ENCODE measurements around the gene CCDC88C. TPM values are rescaled to one million over a fixed set of nuclear protein-coding genes. Genes with fewer than 3 reads are reported as not detected.

Gene CCDC88C
- total RNA-seq, 1 experiment from 2014 or later = 19.7 TPM

- no peaks in the 10 kb centered on the region for H3K9me2 ChIP-seq (replicated peaks; ENCODE audit: low read length)
- H3K9me3 ChIP-seq (ENCODE audit: low read length) = no peaks in the 10 kb centered on the region
- no peak overlapping the region for H3K9ac ChIP-seq (ENCODE audit: low read length)
- H3K4me1 ChIP-seq (ENCODE audit: insufficient read depth, low read length) = peaks cover 25% of the 10 kb centered on the region
- no peaks in the 10 kb centered on the region for H3F3A ChIP-seq (ENCODE audit: low read length, unreplicated experiment)
- no peak for TF ChIP-seq EZH2phosphoT487 (IDR thresholded peaks at IDR 0.05; ENCODE audit: borderline replicate concordance, low read length)
- no peak for TF ChIP-seq EZH2 (IDR thresholded peaks at IDR 0.05; ENCODE audit: low read length, unreplicated experiment)
- no peak for TF ChIP-seq CTCF (conservative IDR thresholded peaks at IDR 0.05; ENCODE audit: low read depth, low read length)
- H3K4me3 ChIP-seq (ENCODE audit: low read length) = no peak overlapping the region
- peak overlapping the region; percentile 70 for H3K27ac ChIP-seq (ENCODE audit: low read length)
- BruUV-seq (replicated peaks) = no TSS peak
- ATAC-seq (peak; percentile 65), DNase-seq (peak; percentile 54)
- H3K27me3 ChIP-seq (ENCODE audit: low read length) = no peaks in the 10 kb centered on the region
- intact Hi-C loops (cut with micrococcal nuclease) = loop anchor here (1.0 to 2.0 kb wide), 2 partner anchors 15 to 240 kb away; partner anchors contain the start of gene RPS6KA5
- H3K79me2 ChIP-seq (ENCODE audit: low read length) = no peaks in the 10 kb centered on the region
- peak overlapping the region; percentile 60 for H3K4me2 ChIP-seq (ENCODE audit: low read length)
- H2AFZ ChIP-seq (ENCODE audit: low read length) = no peak overlapping the region
- POLR2A ChIA-PET (ENCODE audit: unreplicated experiment) = no interaction called here
- H4K20me1 ChIP-seq (ENCODE audit: low read length) = no peaks in the 10 kb centered on the region
- CTCF ChIA-PET = interaction anchor here (1.1 kb wide), 1 partner anchor 124 kb away, joined by 3 read pairs; no protein-coding TSS in a partner anchor
- H3K36me3 ChIP-seq (ENCODE audit: low read depth, low read length) = peaks cover 19% of the 10 kb centered on the region; the same call in 1 of the 2 replicates
Observed at GRCh38 chr14:91300957-91301356, 116.7 kb downstream of the CCDC88C start.

- no peak overlapping the region for H2AFZ ChIP-seq (ENCODE audit: low read length)
- no peaks in the 10 kb centered on the region for H3K9me2 ChIP-seq (replicated peaks; ENCODE audit: low read length)
- ATAC-seq = peak; percentile 95
- 0 out of 2 replicates have a peak overlapping the region, but pooled peaks have one; percentile 21 for H3K9ac ChIP-seq (ENCODE audit: low read length)
- peak; percentile 86 for DNase-seq
- intact Hi-C loops (cut with micrococcal nuclease) = loop anchor here (1.0 to 2.0 kb wide), 2 partner anchors 14 to 240 kb away; partner anchors contain the start of gene RPS6KA5
- no peaks in the 10 kb centered on the region for H3K9me3 ChIP-seq (ENCODE audit: low read length)
- peak overlapping the region; percentile 70 for H3K27ac ChIP-seq (ENCODE audit: low read length)
- no peak for TF ChIP-seq EZH2phosphoT487 (IDR thresholded peaks at IDR 0.05; ENCODE audit: borderline replicate concordance, low read length)
- peak overlapping the region; percentile 60 for H3K4me2 ChIP-seq (ENCODE audit: low read length)
- ChIA-PET POLR2A (ENCODE audit: unreplicated experiment) (interaction anchor here (0.6 kb wide), 1 partner anchor 240 kb away, joined by 4 read pairs; no protein-coding TSS in a partner anchor), CTCF (interaction anchor here (0.6 to 1.1 kb wide), 2 partner anchors 14 to 123 kb away, joined by 3 read pairs; no protein-coding TSS in a partner anchor)
- H3K4me1 ChIP-seq (ENCODE audit: insufficient read depth, low read length) = peaks cover 25% of the 10 kb centered on the region
- no peaks in the 10 kb centered on the region for H4K20me1 ChIP-seq (ENCODE audit: low read length)
- H3K4me3 ChIP-seq (ENCODE audit: low read length) = no peak overlapping the region
- no peaks in the 10 kb centered on the region for H3F3A ChIP-seq (ENCODE audit: low read length, unreplicated experiment)
- peaks cover 15% of the 10 kb centered on the region; the same call in 1 of the 2 replicates for H3K36me3 ChIP-seq (ENCODE audit: low read depth, low read length)
- no TSS peak for BruUV-seq (replicated peaks)
- H3K27me3 ChIP-seq (ENCODE audit: low read length) = no peaks in the 10 kb centered on the region
- no peaks in the 10 kb centered on the region for H3K79me2 ChIP-seq (ENCODE audit: low read length)
Observed at GRCh38 chr14:91300283-91300895, 117.2 kb downstream of the CCDC88C start.

GRCh38 chr14:91299121-91300115 is 118.2 kb downstream of the CCDC88C start:
- peak; percentile 53 for DNase-seq

More at GRCh38 chr14:91299121-91300115, 118.2 kb downstream of the CCDC88C start:
- Histone ChIP-seq H3F3A (ENCODE audit: low read length, unreplicated experiment) (no peaks in the 10 kb centered on the region), H3K27ac (ENCODE audit: low read length) (peak overlapping the region; percentile 70), H3K4me2 (ENCODE audit: low read length) (peak overlapping the region; percentile 60), H3K4me1 (ENCODE audit: insufficient read depth, low read length) (peaks cover 25% of the 10 kb centered on the region), H2AFZ (ENCODE audit: low read length) (no peak overlapping the region), H3K9ac (ENCODE audit: low read length) (peak overlapping the region; percentile 21; the same call in 1 of the 2 replicates), H3K79me2 (ENCODE audit: low read length) (no peaks in the 10 kb centered on the region), H3K4me3 (ENCODE audit: low read length) (no peak overlapping the region), H4K20me1 (ENCODE audit: low read length) (no peaks in the 10 kb centered on the region), H3K9me2 (replicated peaks; ENCODE audit: low read length) (no peaks in the 10 kb centered on the region), H3K9me3 (ENCODE audit: low read length) (no peaks in the 10 kb centered on the region), H3K36me3 (ENCODE audit: low read depth, low read length) (peaks cover 12% of the 10 kb centered on the region; the same call in 1 of the 2 replicates), H3K27me3 (ENCODE audit: low read length) (no peaks in the 10 kb centered on the region)
- CTCF ChIA-PET = interaction anchor here (0.6 to 1.1 kb wide), 2 partner anchors 13 to 122 kb away, joined by 3 read pairs; no protein-coding TSS in a partner anchor
- TF ChIP-seq CTCF (conservative IDR thresholded peaks at IDR 0.05; ENCODE audit: low read depth, low read length) (no peak), EZH2 (IDR thresholded peaks at IDR 0.05; ENCODE audit: low read length, unreplicated experiment) (no peak), EZH2phosphoT487 (IDR thresholded peaks at IDR 0.05; ENCODE audit: borderline replicate concordance, low read length) (no peak)
- ATAC-seq = no peak
- no TSS peak for BruUV-seq (replicated peaks)
- intact Hi-C loops (cut with micrococcal nuclease) = loop anchor here (1.0 to 2.0 kb wide), 2 partner anchors 13 to 239 kb away; partner anchors contain the start of gene RPS6KA5
- POLR2A ChIA-PET (ENCODE audit: unreplicated experiment) = no interaction called here

All from PC-3 (cell line).